Measurements from ENCODE around the gene ENTHD1. TPM values are rescaled to one million over a fixed set of nuclear protein-coding genes. Genes with fewer than 3 reads are reported as not detected.

The ENTHD1 gene
- total RNA-seq, 1 experiment from 2014 or later = not detected

GRCh38 chr22:39785232-39785631 is 108.3 kb downstream of the ENTHD1 start:
- Mint-ChIP-seq H3K36me3 (ENCODE audit: insufficient read depth, unreplicated experiment) (no peaks in the 10 kb centered on the region), H3K27me3 (ENCODE audit: unreplicated experiment) (no peaks in the 10 kb centered on the region), H3K4me3 (ENCODE audit: low read depth, unreplicated experiment) (no peak overlapping the region), H3K27ac (ENCODE audit: unreplicated experiment) (no peak overlapping the region), H3K4me1 (ENCODE audit: low read depth, unreplicated experiment) (no peaks in the 10 kb centered on the region), H3K9me3 (ENCODE audit: low read depth, unreplicated experiment) (no peaks in the 10 kb centered on the region)
- no TSS peak for BruUV-seq (replicated peaks)
- no peak for TF ChIP-seq CTCF (IDR thresholded peaks at IDR 0.05; ENCODE audit: unreplicated experiment)
- CTCF ChIA-PET = interaction anchor here (0.6 kb wide), 1 partner anchor 12 kb away, joined by 8 read pairs; no protein-coding TSS in a partner anchor
- no peak for DNase-seq
- intact Hi-C loops (cut with micrococcal nuclease; ENCODE audit: unreplicated experiment) = no loop called here

- TF ChIP-seq CTCF (IDR thresholded peaks at IDR 0.05; ENCODE audit: unreplicated experiment) = no peak
- Mint-ChIP-seq H3K36me3 (ENCODE audit: insufficient read depth, unreplicated experiment) (no peaks in the 10 kb centered on the region), H3K9me3 (ENCODE audit: low read depth, unreplicated experiment) (no peaks in the 10 kb centered on the region), H3K27ac (ENCODE audit: unreplicated experiment) (no peak overlapping the region), H3K4me1 (ENCODE audit: low read depth, unreplicated experiment) (no peaks in the 10 kb centered on the region), H3K4me3 (ENCODE audit: low read depth, unreplicated experiment) (no peak overlapping the region), H3K27me3 (ENCODE audit: unreplicated experiment) (peaks cover 37% of the 10 kb centered on the region)
- CTCF ChIA-PET = no interaction called here
- no peak for DNase-seq
- intact Hi-C loops (cut with micrococcal nuclease; ENCODE audit: unreplicated experiment) = no loop called here
- BruUV-seq (replicated peaks) = no TSS peak
These were observed 115.7 kb downstream of the ENTHD1 start for GRCh38 chr22:39777716-39778454.

DNA sequence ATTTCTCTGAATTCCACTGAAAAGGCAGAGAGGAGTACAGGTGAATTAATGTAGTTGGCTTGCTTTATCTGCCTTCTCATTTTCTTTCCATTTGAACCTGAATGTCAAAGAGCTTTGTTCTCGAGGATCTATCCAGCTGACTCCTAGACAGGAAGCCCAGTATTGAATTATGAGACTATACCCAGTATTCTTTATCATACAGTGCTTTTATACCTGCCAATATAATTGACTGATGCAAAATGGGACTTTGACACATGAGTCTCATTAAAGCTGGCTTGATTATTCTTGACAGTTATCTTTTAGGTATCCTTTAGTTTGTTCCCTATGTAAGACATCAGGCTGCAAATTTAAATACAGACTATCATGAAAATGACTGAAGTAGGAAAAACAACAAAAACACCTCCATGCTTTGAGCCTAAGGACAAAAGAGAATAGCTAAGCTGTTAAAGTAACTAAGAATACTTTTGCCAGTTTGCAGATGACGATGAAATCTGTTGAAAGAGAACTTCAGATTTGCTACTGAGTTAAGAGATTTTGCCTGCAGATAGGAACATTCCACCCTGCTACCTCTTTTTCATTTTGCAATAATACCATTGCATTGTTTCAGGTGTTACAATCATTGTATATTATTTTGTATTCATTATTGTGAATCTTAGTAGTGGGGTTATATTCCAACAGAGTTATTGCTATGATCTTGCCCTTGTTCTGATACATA is 117.1 kb downstream of the ENTHD1 start:
- Mint-ChIP-seq H3K27me3 (ENCODE audit: unreplicated experiment) (peaks cover 49% of the 10 kb centered on the region), H3K27ac (ENCODE audit: unreplicated experiment) (no peak overlapping the region), H3K4me3 (ENCODE audit: low read depth, unreplicated experiment) (no peak overlapping the region), H3K4me1 (ENCODE audit: low read depth, unreplicated experiment) (no peaks in the 10 kb centered on the region), H3K36me3 (ENCODE audit: insufficient read depth, unreplicated experiment) (no peaks in the 10 kb centered on the region), H3K9me3 (ENCODE audit: low read depth, unreplicated experiment) (no peaks in the 10 kb centered on the region)
- BruUV-seq (replicated peaks) = no TSS peak
- no peak for DNase-seq
- intact Hi-C loops (cut with micrococcal nuclease; ENCODE audit: unreplicated experiment) = no loop called here
- CTCF ChIA-PET = interaction anchor here (0.5 to 0.7 kb wide), 2 partner anchors 157 to 208 kb away, joined by 3 read pairs; no protein-coding TSS in a partner anchor
- TF ChIP-seq CTCF (IDR thresholded peaks at IDR 0.05; ENCODE audit: unreplicated experiment) = no peak

- CTCF ChIA-PET = no interaction called here
- Mint-ChIP-seq H3K4me3 (ENCODE audit: low read depth, unreplicated experiment) (no peak overlapping the region), H3K36me3 (ENCODE audit: insufficient read depth, unreplicated experiment) (no peaks in the 10 kb centered on the region), H3K27me3 (ENCODE audit: unreplicated experiment) (peaks cover 69% of the 10 kb centered on the region), H3K4me1 (ENCODE audit: low read depth, unreplicated experiment) (no peaks in the 10 kb centered on the region), H3K27ac (ENCODE audit: unreplicated experiment) (no peak overlapping the region), H3K9me3 (ENCODE audit: low read depth, unreplicated experiment) (no peaks in the 10 kb centered on the region)
- no peak for DNase-seq
- no TSS peak for BruUV-seq (replicated peaks)
- intact Hi-C loops (cut with micrococcal nuclease; ENCODE audit: unreplicated experiment) = no loop called here
- TF ChIP-seq CTCF (IDR thresholded peaks at IDR 0.05; ENCODE audit: unreplicated experiment) = no peak
These were observed 119.5 kb downstream of the ENTHD1 start for GRCh38 chr22:39773976-39774539.

All from Calu3 (cell line).